Skeletal muscle tissue (tissue), 4 donors: Measurements from ENCODE around the gene ADIG. TPM values are rescaled to one million over a fixed set of nuclear protein-coding genes. Genes with fewer than 3 reads are reported as not detected.

ENCODE experiments used
- H3K27ac ChIP-seq: one replicate; pipeline ENCODE4 v1.7.0; 2013; ENCODE audit warnings: mild to moderate bottlenecking, low read depth, low read length, inconsistent platforms
- H3K27me3 ChIP-seq, 3 donors: one replicate each; pipeline ENCODE4 v1.7.0; 2013; ENCODE audit warnings: low read length in 3 of 3; ENCODE audit not compliant: control insufficient read depth in 3 of 3, insufficient read depth in 3 of 3
- H3K36me3 ChIP-seq, 3 donors: one replicate each; pipeline ENCODE4 v1.7.0; 2013; ENCODE audit warnings: low read length in 3 of 3; ENCODE audit not compliant: control insufficient read depth in 3 of 3, insufficient read depth in 3 of 3
- H3K4me1 ChIP-seq, 3 donors: one replicate each; pipeline ENCODE4 v1.7.0; 2013; ENCODE audit warnings: low read length in 3 of 3, mild to moderate bottlenecking in 3 of 3; ENCODE audit not compliant: control insufficient read depth in 3 of 3, insufficient read depth in 3 of 3
- H3K4me3 ChIP-seq, 3 donors: one replicate each; pipeline ENCODE4 v1.7.0; 2013; ENCODE audit warnings: low read length in 3 of 3
- H3K9ac ChIP-seq, 3 donors: one replicate each; pipeline ENCODE4 v1.7.0; 2013; ENCODE audit warnings: low read length in 3 of 3, mild to moderate bottlenecking in 3 of 3, moderate library complexity in 2 of 3, low read depth in 1 of 3
- H3K9me3 ChIP-seq, 3 donors: one replicate each; pipeline ENCODE4 v1.7.0; 2013; ENCODE audit warnings: low read length in 3 of 3; ENCODE audit not compliant: control insufficient read depth in 3 of 3
- total RNA-seq: library from RNA; depleted of rRNA; stranded (reverse); fragments of >200 nt; gene quantifications from one replicate; pipeline ENCODE4 v1.2.3, GENCODE V29; 2014
- donor health status: Osteomylitis.

The ADIG gene
- total RNA-seq, 1 donor from 2014 or later = not detected

- Histone ChIP-seq H3K4me3 (no peak overlapping the region), H3K27ac (no peak overlapping the region), H3K27me3 (peaks cover 19 to 50% (median 24%) of the 10 kb centered on the region in 3 donors), H3K9me3 (peaks cover 0 to 3% (median 0%) of the 10 kb centered on the region in 3 donors), H3K4me1 (no peaks in the 10 kb centered on the region), H3K36me3 (no peaks in the 10 kb centered on the region), H3K9ac (no peak overlapping the region)
Measured at GRCh38 chr20:38612751-38613515, 31.9 kb downstream of the ADIG start.

- H3K9ac ChIP-seq = no peak overlapping the region
- H3K4me3 ChIP-seq = no peak overlapping the region
- H3K27me3 ChIP-seq = peaks cover 24 to 52% (median 38%) of the 10 kb centered on the region in 3 donors
- no peaks in the 10 kb centered on the region for H3K36me3 ChIP-seq
- H3K9me3 ChIP-seq = no peaks in the 10 kb centered on the region
- no peak overlapping the region for H3K27ac ChIP-seq
- no peaks in the 10 kb centered on the region for H3K4me1 ChIP-seq
Measured at GRCh38 chr20:38615283-38615682, 34.3 kb downstream of the ADIG start.

GRCh38 chr20:38616457-38616856, 35.5 kb downstream of the ADIG start:
- Histone ChIP-seq H3K36me3 (no peaks in the 10 kb centered on the region), H3K9me3 (no peaks in the 10 kb centered on the region), H3K27ac (no peak overlapping the region), H3K4me3 (no peak overlapping the region), H3K9ac (no peak overlapping the region), H3K4me1 (no peaks in the 10 kb centered on the region), H3K27me3 (peaks cover 25 to 51% (median 38%) of the 10 kb centered on the region in 3 donors)

GRCh38 chr20:38617011-38617829, 36.2 kb downstream of the ADIG start:
- Histone ChIP-seq H3K4me3 (no peak overlapping the region), H3K9me3 (no peaks in the 10 kb centered on the region), H3K27ac (no peak overlapping the region), H3K4me1 (no peaks in the 10 kb centered on the region), H3K27me3 (peaks cover 25 to 51% (median 38%) of the 10 kb centered on the region in 3 donors), H3K36me3 (no peaks in the 10 kb centered on the region), H3K9ac (no peak overlapping the region)

- no peaks in the 10 kb centered on the region for H3K9me3 ChIP-seq
- H3K4me3 ChIP-seq = no peak overlapping the region
- no peak overlapping the region for H3K9ac ChIP-seq
- H3K27ac ChIP-seq = no peak overlapping the region
- H3K36me3 ChIP-seq = no peaks in the 10 kb centered on the region
- H3K27me3 ChIP-seq = peaks cover 24 to 50% (median 38%) of the 10 kb centered on the region in 3 donors
- H3K4me1 ChIP-seq = no peaks in the 10 kb centered on the region
Measured at GRCh38 chr20:38617830-38618196, 36.8 kb downstream of the ADIG start.

GRCh38 chr20:38620441-38620840, 39.4 kb downstream of the ADIG start:
- no peaks in the 10 kb centered on the region for H3K4me1 ChIP-seq
- no peak overlapping the region for H3K9ac ChIP-seq
- H3K36me3 ChIP-seq = no peaks in the 10 kb centered on the region
- H3K4me3 ChIP-seq = no peak overlapping the region
- H3K27me3 ChIP-seq = peaks cover 23 to 40% (median 35%) of the 10 kb centered on the region in 3 donors
- H3K9me3 ChIP-seq = peaks cover 0 to 5% (median 0%) of the 10 kb centered on the region in 3 donors
- H3K27ac ChIP-seq = no peak overlapping the region

- no peaks in the 10 kb centered on the region for H3K36me3 ChIP-seq
- H3K4me1 ChIP-seq = no peaks in the 10 kb centered on the region
- no peak overlapping the region for H3K9ac ChIP-seq
- peaks cover 0 to 5% (median 0%) of the 10 kb centered on the region in 3 donors for H3K9me3 ChIP-seq
- peaks cover 9 to 21% (median 18%) of the 10 kb centered on the region in 3 donors for H3K27me3 ChIP-seq
- H3K4me3 ChIP-seq = no peak overlapping the region
- no peak overlapping the region for H3K27ac ChIP-seq
Measured at GRCh38 chr20:38623061-38623460, 42.1 kb downstream of the ADIG start.

GRCh38 chr20:38624084-38624483, 43.1 kb downstream of the ADIG start:
- Histone ChIP-seq H3K9me3 (peaks cover 0 to 5% (median 0%) of the 10 kb centered on the region in 3 donors), H3K4me3 (no peak overlapping the region), H3K4me1 (no peaks in the 10 kb centered on the region), H3K27me3 (peaks cover 7 to 12% (median 11%) of the 10 kb centered on the region in 3 donors), H3K9ac (no peak overlapping the region), H3K27ac (no peak overlapping the region), H3K36me3 (no peaks in the 10 kb centered on the region)

GRCh38 chr20:38625896-38626295, 44.9 kb downstream of the ADIG start:
- no peak overlapping the region for H3K4me3 ChIP-seq
- H3K9me3 ChIP-seq = peaks cover 0 to 5% (median 0%) of the 10 kb centered on the region in 3 donors
- no peak overlapping the region for H3K9ac ChIP-seq
- H3K27ac ChIP-seq = no peak overlapping the region
- no peaks in the 10 kb centered on the region for H3K36me3 ChIP-seq
- H3K4me1 ChIP-seq = no peaks in the 10 kb centered on the region
- H3K27me3 ChIP-seq = peaks cover 0 to 3% (median 3%) of the 10 kb centered on the region in 3 donors
